D721Med (cell line): ENCODE data around the gene DLGAP4.
A peak's percentile ranks its signal among the peaks of the same experiment; 100 is the strongest.

Experiments used
- DNase-seq: peaks from one replicate; pipeline ENCODE4 v3.0.0; 2011; ENCODE audit warnings: low spot score; ENCODE audit not compliant: insufficient read length
- FAIRE-seq: peaks from 2 replicates; lab custom pipeline; 2011; peaks lifted over from hg19 to GRCh38; lab: Jason Lieb, UNC
- TF ChIP-seq, protein P1 (sequence below): IDR thresholded peaks from 2 replicates; pipeline ENCODE4 v1.5.1; 2012; ENCODE audit warnings: mild to moderate bottlenecking, control low read depth; ENCODE audit not compliant: insufficient read depth; ENCODE audit errors: missing control alignments

DLGAP4 gene

DNA sequence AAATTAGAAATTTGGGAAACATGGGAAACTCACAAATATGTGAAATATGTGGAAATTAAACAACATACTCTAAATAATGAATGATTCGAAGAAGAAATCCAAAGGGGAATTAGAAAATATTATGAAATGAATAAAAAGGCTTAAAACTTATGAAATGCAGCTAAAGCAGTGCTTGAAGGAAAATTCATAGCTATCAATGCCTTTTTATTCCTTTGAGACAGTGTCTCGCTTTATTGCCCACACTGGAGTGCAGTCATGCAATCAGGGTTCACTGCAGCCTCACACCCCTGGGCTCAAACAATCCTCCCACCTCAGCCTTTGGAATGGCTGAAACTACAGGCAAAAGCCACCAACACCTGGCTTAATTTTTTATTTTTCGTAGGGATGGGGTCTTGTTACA, 259.4 kb downstream of the DLGAP4 start:
- TF ChIP-seq, protein P1, sequence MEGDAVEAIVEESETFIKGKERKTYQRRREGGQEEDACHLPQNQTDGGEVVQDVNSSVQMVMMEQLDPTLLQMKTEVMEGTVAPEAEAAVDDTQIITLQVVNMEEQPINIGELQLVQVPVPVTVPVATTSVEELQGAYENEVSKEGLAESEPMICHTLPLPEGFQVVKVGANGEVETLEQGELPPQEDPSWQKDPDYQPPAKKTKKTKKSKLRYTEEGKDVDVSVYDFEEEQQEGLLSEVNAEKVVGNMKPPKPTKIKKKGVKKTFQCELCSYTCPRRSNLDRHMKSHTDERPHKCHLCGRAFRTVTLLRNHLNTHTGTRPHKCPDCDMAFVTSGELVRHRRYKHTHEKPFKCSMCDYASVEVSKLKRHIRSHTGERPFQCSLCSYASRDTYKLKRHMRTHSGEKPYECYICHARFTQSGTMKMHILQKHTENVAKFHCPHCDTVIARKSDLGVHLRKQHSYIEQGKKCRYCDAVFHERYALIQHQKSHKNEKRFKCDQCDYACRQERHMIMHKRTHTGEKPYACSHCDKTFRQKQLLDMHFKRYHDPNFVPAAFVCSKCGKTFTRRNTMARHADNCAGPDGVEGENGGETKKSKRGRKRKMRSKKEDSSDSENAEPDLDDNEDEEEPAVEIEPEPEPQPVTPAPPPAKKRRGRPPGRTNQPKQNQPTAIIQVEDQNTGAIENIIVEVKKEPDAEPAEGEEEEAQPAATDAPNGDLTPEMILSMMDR = no peak
- FAIRE-seq (no peak), DNase-seq (no peak)

DNA sequence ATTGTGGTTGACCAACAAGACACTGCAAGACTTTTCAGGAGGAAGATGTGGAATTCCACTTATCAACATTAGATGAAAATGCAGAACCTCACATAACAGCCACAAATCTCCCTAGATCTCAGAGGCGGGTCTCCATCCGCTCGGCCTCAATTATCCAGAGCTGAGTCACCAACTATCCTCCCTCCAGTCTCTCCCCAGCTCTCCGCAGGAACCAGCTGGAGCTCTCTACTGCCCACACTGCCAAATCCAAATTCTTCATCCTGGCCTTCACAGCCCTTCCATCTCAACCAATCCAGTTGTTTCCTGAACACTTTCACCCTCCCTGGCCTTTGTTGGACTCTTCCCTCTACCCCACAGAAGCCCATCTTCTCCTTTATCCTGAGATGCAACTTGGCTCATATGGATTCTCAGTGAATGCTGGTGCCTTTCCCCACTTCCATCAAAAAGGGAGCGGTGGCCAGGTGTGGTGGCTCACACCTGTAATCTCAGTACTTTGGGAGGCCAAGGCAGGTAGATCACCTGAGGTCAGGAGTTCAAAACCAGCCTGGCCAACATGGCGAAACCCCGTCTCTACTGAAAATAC, 263.8 kb downstream of the DLGAP4 start:
- TF ChIP-seq, protein P1 = no peak
- FAIRE-seq (no peak), DNase-seq (no peak)

DNA sequence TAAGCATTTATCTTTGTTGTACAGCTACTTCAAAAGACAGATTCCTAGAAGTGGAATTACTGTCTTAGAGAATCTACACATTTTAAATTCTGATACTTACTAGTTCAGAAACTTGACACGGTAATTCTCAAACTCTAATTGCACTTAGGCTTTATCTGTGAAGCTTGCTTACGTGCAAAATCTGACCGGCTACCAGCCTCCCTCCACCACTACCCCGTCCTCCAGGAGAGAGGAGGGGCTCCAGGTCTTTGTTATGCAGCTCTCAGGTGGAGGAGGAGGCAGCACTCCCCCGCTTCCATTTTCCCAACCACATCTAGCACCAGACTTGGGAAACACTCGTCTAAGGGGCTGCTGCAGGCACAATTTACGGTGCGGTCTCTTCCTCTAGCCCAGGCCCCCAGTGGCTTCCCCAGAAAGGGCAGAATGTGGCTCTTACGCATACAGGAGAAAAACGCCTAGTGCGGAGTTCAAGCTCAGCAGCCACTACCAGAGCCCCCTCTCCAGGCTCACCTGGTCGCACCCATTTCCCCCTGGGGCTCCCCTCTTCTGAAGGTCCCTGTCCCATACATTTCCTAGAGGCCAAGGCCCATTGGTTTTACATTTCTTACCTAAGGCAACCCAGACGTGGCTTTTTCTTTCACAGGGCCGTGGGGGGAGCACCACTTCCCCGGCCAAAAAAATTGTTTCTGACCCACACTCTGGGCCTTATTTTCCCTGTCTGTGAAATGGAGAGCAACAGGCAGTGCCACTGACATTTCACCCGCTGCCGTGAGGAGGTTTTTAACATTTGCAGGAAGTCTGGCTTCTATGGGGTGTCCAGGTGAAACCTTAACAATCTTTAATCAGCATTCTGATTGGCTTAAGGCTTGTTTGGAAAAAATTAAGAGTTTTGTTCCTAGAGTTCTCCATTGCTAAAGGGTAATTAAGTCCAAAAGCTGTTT, 265.7 kb downstream of the DLGAP4 start:
- TF ChIP-seq, protein P1 = no peak
- no peak for FAIRE-seq
- DNase-seq = no peak

DNA sequence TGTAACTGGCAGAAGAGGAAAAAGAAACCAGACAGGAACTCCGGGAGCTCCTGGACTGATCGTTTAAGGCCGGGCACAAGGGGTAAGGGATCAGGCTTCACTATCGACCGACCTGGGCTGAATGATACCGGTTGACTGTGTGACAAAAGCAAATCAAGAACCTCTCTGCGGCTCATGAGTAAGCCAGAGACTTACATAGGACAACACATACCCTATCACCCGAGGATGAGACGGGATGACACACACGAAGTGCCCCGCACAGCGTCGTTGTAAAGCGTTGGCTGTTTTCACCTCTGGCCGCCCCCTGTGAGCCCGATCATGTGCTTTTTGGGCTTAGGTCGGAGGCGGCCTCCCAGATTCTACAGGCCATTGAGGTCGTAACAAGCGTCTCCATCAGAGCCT, 266.6 kb downstream of the DLGAP4 start:
- DNase-seq (no peak), FAIRE-seq (no peak)
- TF ChIP-seq, protein P1 = no peak

DNA sequence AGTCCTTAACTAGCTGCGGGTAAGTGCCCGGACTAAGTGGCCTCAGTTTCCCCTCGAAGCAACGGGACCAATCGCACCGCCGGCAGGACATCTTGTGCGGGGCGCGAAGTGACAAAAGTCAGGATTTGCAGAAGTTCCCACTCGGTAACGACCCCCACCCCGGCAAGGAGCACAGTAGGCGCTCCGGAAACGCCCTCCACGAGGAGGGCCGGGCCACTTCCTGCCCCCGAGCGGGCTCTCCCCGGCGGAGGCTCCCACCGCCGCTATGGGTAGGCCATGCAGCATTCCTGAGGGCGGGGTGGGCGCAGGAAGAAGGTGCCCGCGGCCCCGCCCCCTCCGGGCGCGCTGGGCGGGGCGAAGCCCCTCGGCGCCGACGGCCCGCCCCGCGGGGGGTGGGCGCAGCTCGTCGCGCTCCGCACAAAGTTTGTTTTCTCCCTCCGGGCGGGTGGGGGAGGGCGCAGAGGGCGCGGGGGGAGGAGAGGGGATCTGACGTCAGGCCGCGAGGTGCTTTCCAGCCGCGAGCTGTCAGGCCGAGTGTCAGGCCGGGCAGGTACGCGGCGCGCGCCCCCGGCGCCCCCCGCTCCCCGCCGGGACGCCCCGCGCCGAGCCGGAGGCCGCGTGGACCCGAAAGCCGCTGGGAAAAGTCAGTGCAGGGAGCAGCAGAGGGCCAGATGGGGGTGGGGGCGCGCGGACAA, 267.1 kb downstream of the DLGAP4 start, which contains the start of gene TGIF2:
Gene TGIF2, plus strand, starts transcription at position 495 of the 695 bp plus-strand sequence. CDS start 5,178 bp downstream, outside the sequence.
- TF ChIP-seq, protein P1 = no peak
- no peak for FAIRE-seq
- DNase-seq = peak; percentile 95

DNA sequence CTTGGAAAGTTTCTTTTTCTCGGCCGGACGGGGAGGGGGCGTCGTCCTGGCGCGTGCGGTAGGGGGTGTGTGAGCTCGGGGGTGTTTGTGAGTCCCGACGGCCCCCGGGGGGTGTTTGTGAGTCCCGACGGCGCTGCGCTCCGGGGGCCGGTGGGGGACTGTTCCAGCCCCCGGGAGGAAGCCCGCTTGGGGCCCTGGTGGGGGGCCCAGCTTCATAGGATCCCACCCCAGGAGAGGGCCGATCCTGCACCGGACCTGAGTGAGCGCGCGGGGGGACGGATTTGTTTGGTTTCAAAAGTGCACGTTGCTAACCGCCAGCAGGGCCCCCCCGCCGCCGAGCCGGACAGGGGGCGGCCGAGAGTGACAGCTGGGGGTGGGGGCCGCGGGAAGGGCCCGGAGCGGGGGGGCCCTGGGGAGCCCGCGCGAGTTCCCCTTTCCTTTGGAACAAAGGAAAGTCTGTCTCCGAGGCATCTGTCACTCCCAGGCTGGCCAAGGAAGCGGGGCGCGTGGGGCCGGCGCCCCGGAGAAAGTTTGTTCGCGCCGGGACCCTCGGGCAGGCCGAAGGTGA, 267.7 kb downstream of the DLGAP4 start:
- no peak for DNase-seq
- TF ChIP-seq, protein P1 = no peak
- no peak for FAIRE-seq
